Neural progenitor cell (in vitro differentiated cells): ENCODE data around the gene IFNAR1. TPM values are rescaled to one million over a fixed set of nuclear protein-coding genes. Genes with fewer than 3 reads are reported as not detected.
A peak's percentile ranks its signal among the peaks of the same experiment; 100 is the strongest.

Experiments
- DNase-seq: peaks from one replicate; pipeline ENCODE4 v3.0.0-alpha.2; 2016; ENCODE audit warnings: low spot score
- H2AFZ ChIP-seq: fragments of 200-600 bp; sonication (generic); replicated peaks from 2 replicates; pipeline ENCODE4 v1.6.1; 2016; ENCODE audit warnings: antibody characterized with exemption
- H3F3A ChIP-seq: fragments of 200-600 bp; sonication (generic); 2 replicates; pipeline ENCODE4 v1.6.1; 2016; ENCODE audit warnings: antibody characterized with exemption, low read depth
- H3K27ac ChIP-seq: fragments of 200-600 bp; sonication (generic); 2 replicates; pipeline ENCODE4 v1.5.1; 2016; ENCODE audit warnings: mild to moderate bottlenecking
- H3K27me3 ChIP-seq: fragments of 200-600 bp; sonication (generic); 2 replicates; pipeline ENCODE4 v1.6.1; 2016; ENCODE audit warnings: mild to moderate bottlenecking, moderate library complexity
- H3K36me3 ChIP-seq: fragments of 200-600 bp; sonication (generic); 2 replicates; pipeline ENCODE4 v1.5.1; 2016
- H3K4me1 ChIP-seq: fragments of 200-600 bp; sonication (generic); 2 replicates; pipeline ENCODE4 v1.6.1; 2016; ENCODE audit warnings: mixed run types
- H3K4me2 ChIP-seq: fragments of 200-600 bp; sonication (generic); 2 replicates; pipeline ENCODE4 v1.6.1; 2016
- H3K4me3 ChIP-seq: fragments of 200-600 bp; sonication (generic); 2 replicates; pipeline ENCODE4 v1.5.1; 2016
- H3K79me2 ChIP-seq: fragments of 200-600 bp; sonication (generic); 2 replicates; pipeline ENCODE4 v1.6.1; 2016; ENCODE audit warnings: low read depth
- H3K9ac ChIP-seq: fragments of 200-600 bp; sonication (generic); 2 replicates; pipeline ENCODE4 v1.6.1; 2016
- H3K9me3 ChIP-seq: fragments of 200-600 bp; sonication (generic); 2 replicates; pipeline ENCODE4 v1.5.1; 2016; ENCODE audit warnings: low read depth
- H4K20me1 ChIP-seq: fragments of 200-600 bp; sonication (generic); 2 replicates; pipeline ENCODE4 v1.6.1; 2016; ENCODE audit warnings: low read depth
- H3K27ac Mint-ChIP-seq: 3 replicates; pipeline ENCODE4 v1.8.0; 2021; ENCODE audit warnings: mixed read lengths
- H3K27me3 Mint-ChIP-seq: 2 replicates; pipeline ENCODE4 v1.8.0; 2022; ENCODE audit warnings: low read depth, mild to moderate bottlenecking, inconsistent platforms, moderate library complexity, mixed read lengths; ENCODE audit not compliant: insufficient read depth
- H3K36me3 Mint-ChIP-seq: 3 replicates; pipeline ENCODE4 v1.8.0; 2021; ENCODE audit warnings: mixed read lengths
- H3K4me1 Mint-ChIP-seq: 3 replicates; pipeline ENCODE4 v1.8.0; 2021; ENCODE audit warnings: mixed read lengths
- H3K4me3 Mint-ChIP-seq: 3 replicates; pipeline ENCODE4 v1.8.0; 2021; ENCODE audit warnings: mild to moderate bottlenecking, moderate library complexity, mixed read lengths
- H3K9me3 Mint-ChIP-seq: 3 replicates; pipeline ENCODE4 v1.8.0; 2020; ENCODE audit warnings: mixed read lengths
- EZH2 ChIP-seq: fragments of 200-600 bp; sonication (generic); IDR thresholded peaks from 2 replicates; pipeline ENCODE4 v1.6.1; 2017; ENCODE audit warnings: antibody characterized with exemption, mild to moderate bottlenecking, moderate library complexity
- EZH2phosphoT487 ChIP-seq: fragments of 200-600 bp; sonication (generic); IDR thresholded peaks from 2 replicates; pipeline ENCODE4 v1.6.1; 2017; ENCODE audit warnings: antibody characterized with exemption
- total RNA-seq: library from RNA; depleted of rRNA; stranded (reverse); fragments of >200 nt; gene quantifications from 2 replicates; pipeline ENCODE4 v1.2.3, GENCODE V29; 2015; ENCODE audit warnings: low replicate concordance
- TF ChIP-seq, protein P1 (sequence below): fragments of 200-600 bp; sonication (generic); IDR thresholded peaks from 2 replicates; pipeline ENCODE4 v1.5.1; 2017; ENCODE audit warnings: antibody characterized with exemption, mild to moderate bottlenecking

The IFNAR1 gene
- total RNA-seq, 1 donor from 2014 or later = 9.5 TPM

DNA sequence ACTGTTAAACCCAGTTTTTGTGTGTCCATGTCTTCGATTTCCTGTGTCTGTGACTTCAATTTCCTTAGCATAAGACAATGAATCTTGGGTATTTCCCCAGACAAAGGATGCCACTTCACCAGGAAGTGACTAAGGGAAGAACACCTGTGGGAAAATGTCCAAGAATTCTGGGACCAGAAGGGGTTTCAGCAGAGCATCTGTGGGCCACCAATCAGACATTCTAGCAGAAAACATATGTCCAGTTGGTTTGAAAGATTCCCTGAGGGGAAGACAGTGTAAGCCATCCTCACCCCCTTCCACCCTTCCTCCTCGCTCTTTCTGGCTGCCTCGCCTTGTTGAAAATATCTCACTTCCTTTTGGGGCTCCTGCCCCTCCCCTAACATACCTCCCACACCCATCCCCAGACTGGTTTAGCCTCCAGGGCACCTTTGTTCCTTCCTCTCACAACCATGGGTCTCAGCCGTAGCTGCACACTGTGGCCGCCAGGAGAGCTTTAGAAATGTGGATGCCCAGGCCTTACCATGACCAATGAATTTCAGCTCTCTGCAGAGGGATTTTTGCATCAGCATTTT is 25.5 kb upstream of the IFNAR1 start:
- peak overlapping the region; percentile 53 for H3K27ac Mint-ChIP-seq
- Histone ChIP-seq H4K20me1 (no peaks in the 10 kb centered on the region), H3K4me3 (no peak overlapping the region), H3K4me1 (no peaks in the 10 kb centered on the region), H3F3A (peaks cover 2% of the 10 kb centered on the region), H2AFZ (no peak overlapping the region), H3K9me3 (no peaks in the 10 kb centered on the region), H3K27ac (no peak overlapping the region), H3K27me3 (no peaks in the 10 kb centered on the region), H3K79me2 (no peaks in the 10 kb centered on the region), H3K36me3 (no peaks in the 10 kb centered on the region), H3K4me2 (no peak overlapping the region), H3K9ac (no peak overlapping the region)
- H3K27me3 Mint-ChIP-seq = peaks cover 4% of the 10 kb centered on the region
- H3K4me3 Mint-ChIP-seq = peak overlapping the region; percentile 28
- TF ChIP-seq, protein P1, sequence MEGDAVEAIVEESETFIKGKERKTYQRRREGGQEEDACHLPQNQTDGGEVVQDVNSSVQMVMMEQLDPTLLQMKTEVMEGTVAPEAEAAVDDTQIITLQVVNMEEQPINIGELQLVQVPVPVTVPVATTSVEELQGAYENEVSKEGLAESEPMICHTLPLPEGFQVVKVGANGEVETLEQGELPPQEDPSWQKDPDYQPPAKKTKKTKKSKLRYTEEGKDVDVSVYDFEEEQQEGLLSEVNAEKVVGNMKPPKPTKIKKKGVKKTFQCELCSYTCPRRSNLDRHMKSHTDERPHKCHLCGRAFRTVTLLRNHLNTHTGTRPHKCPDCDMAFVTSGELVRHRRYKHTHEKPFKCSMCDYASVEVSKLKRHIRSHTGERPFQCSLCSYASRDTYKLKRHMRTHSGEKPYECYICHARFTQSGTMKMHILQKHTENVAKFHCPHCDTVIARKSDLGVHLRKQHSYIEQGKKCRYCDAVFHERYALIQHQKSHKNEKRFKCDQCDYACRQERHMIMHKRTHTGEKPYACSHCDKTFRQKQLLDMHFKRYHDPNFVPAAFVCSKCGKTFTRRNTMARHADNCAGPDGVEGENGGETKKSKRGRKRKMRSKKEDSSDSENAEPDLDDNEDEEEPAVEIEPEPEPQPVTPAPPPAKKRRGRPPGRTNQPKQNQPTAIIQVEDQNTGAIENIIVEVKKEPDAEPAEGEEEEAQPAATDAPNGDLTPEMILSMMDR = no peak
- TF ChIP-seq EZH2phosphoT487 (no peak), EZH2 (no peak)
- peaks cover 21% of the 10 kb centered on the region for H3K4me1 Mint-ChIP-seq
- no peaks in the 10 kb centered on the region for H3K36me3 Mint-ChIP-seq
- no peak for DNase-seq
- no peaks in the 10 kb centered on the region for H3K9me3 Mint-ChIP-seq

DNA sequence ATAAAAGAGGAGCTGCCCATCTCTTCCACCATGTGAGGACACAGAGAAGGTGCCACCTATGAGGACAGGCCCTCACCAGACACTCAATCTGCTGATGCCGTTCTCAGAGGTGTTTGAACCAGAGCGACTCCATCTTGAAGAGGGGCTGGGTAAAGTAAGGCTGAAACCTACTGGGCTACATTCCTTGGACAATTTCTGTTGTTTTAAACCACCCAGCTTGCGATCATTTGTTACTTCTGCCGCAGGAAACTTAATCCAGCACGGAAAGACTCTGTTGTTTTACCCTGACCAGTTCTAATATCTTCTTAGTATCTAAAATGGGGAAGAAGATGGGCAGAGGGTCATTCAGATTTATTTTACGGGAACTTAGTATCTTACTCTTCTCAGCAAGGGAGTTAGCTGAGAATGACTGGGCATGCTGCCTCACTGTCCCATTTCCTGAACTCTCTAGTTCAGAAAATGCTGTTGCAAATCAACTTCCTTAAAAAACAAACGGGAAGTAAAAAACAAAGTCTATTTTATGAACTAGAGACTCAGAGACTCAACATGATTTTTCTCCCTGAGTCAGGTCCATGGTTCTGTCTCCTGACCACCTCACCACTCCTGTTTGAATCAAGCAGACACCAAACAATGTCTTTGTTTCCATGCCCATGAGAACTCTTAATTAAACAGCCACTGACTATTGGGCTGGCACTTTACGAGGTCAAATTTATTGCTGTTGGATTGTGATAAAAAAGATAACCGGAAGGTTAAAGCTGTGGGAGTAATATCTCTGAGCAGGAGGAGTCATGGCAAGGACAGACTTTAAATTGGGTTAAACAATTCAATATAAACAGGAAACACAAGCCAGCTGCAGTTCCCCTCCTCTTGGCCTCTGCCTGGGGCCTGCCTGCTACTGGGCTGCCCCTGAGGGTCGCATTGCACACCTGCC is 23.8 kb upstream of the IFNAR1 start:
- H4K20me1 ChIP-seq = no peaks in the 10 kb centered on the region
- no peak overlapping the region for H2AFZ ChIP-seq
- Mint-ChIP-seq H3K27ac (peak overlapping the region; percentile 54), H3K4me1 (peaks cover 21% of the 10 kb centered on the region), H3K4me3 (no peak overlapping the region), H3K9me3 (no peaks in the 10 kb centered on the region), H3K36me3 (no peaks in the 10 kb centered on the region), H3K27me3 (peaks cover 6% of the 10 kb centered on the region)
- TF ChIP-seq, protein P1 = no peak
- TF ChIP-seq EZH2phosphoT487 = no peak
- no peaks in the 10 kb centered on the region for H3K36me3 ChIP-seq
- H3F3A ChIP-seq = peaks cover 6% of the 10 kb centered on the region
- no peaks in the 10 kb centered on the region for H3K79me2 ChIP-seq
- H3K9ac ChIP-seq = no peak overlapping the region
- no peak overlapping the region for H3K4me3 ChIP-seq
- no peaks in the 10 kb centered on the region for H3K4me1 ChIP-seq
- no peak overlapping the region for H3K4me2 ChIP-seq
- H3K9me3 ChIP-seq = no peaks in the 10 kb centered on the region
- H3K27ac ChIP-seq = no peak overlapping the region
- H3K27me3 ChIP-seq = no peaks in the 10 kb centered on the region
- DNase-seq = no peak

DNA sequence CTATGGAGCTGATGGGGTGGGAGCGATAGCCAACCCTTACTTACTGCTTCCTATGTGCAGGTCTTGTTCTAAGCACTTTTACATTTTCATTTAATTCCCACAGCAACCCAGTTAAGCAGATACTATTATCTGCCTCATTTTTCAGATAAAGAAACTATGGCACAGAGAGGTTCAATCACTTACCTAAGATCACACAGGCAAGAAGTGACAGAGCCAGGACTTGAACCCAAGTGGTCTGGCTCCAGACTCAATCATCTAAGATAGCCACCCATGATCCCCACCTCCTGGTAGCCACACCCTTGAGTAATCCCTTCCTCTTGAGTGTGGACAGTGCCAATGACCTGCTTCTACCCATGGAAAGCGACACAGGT is 23.2 kb upstream of the IFNAR1 start:
- no peaks in the 10 kb centered on the region for H3K36me3 Mint-ChIP-seq
- no peaks in the 10 kb centered on the region for H3K9me3 Mint-ChIP-seq
- peak overlapping the region; percentile 14 for H3K27ac Mint-ChIP-seq
- peaks cover 21% of the 10 kb centered on the region for H3K4me1 Mint-ChIP-seq
- DNase-seq = no peak
- H3K27ac ChIP-seq = no peak overlapping the region
- H3K4me3 ChIP-seq = no peak overlapping the region
- H3K27me3 Mint-ChIP-seq = peaks cover 6% of the 10 kb centered on the region
- no peaks in the 10 kb centered on the region for H4K20me1 ChIP-seq
- no peak overlapping the region for H2AFZ ChIP-seq
- no peak overlapping the region for H3K4me2 ChIP-seq
- peaks cover 6% of the 10 kb centered on the region for H3F3A ChIP-seq
- H3K36me3 ChIP-seq = no peaks in the 10 kb centered on the region
- no peaks in the 10 kb centered on the region for H3K27me3 ChIP-seq
- H3K79me2 ChIP-seq = no peaks in the 10 kb centered on the region
- no peaks in the 10 kb centered on the region for H3K9me3 ChIP-seq
- no peaks in the 10 kb centered on the region for H3K4me1 ChIP-seq
- TF ChIP-seq, protein P1 = no peak
- no peak for TF ChIP-seq EZH2
- TF ChIP-seq EZH2phosphoT487 = no peak
- no peak overlapping the region for H3K9ac ChIP-seq
- H3K4me3 Mint-ChIP-seq = no peak overlapping the region
